Stimulated activated CD8-positive, alpha-beta memory T cell treated with anti-CD3 and anti-CD28 coated beads, Interleukin-12 subunit alpha, Interleukin-12 subunit beta, amount 100 ng/mL, for 4 hours (primary cell): ENCODE results near the gene AHCYL1.

Source experiments
- DNase-seq: peaks from one replicate; pipeline ENCODE4 v3.0.0-alpha.2; 2020; ENCODE audit warnings: low read depth

The AHCYL1 gene

DNA sequence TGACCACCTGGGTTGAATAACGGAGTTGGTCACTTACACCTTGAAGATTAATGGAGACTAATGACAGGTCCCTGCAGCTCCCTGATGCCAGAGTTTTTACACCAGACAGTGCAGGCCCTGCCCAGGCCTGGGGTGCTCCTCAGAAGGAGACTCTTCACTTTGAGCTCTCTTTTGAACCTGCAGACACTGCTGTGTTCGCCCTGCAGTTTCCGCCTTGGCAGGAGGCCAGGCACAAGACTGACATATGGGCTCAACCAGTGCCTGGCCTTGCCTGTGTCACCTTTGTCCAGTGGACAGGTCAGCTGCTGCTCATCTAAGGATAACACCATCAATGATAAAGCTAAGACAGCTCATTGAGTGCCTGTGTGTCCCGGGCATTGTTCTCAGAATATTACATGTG lies 55.1 kb downstream of the AHCYL1 start:
- DNase-seq = no peak

DNA sequence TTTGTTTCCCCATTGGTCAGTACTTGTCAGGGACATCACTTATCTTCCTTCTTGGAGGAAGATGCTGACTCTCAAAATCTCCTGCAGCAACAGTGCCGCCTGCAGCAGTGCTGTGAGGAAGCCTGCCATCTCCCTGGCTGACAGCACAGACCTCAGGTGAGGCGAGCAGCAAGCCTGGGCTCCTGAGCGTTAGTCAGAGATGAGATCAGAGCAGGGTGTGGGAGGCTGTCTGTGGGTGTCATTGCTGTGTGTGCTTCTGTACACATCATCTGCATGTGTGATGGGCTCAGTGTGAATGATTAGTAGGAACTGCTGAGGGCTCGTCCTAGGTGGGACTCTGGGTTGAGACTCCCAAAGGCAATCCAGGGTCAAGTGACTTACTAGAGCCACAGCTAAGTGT lies 56.0 kb downstream of the AHCYL1 start:
- no peak for DNase-seq

DNA sequence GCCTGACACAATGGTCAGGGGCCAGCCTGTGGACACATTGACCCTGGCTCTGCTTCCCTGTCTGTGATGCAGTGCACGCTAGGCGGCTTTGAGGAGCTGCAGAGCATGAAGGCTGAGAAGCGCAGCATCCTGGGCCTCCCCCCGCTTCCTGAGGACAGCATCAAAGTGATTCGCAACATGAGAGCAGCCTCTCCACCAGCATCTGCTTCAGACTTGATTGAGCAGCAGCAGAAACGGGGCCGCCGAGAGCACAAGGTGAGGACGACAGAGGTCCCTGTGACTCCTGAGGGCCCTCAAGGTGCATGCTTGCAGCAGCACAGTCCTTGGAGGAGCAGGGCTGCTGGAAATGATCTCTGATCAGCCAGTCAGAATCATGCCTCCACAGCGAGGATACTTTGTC lies 58.5 kb downstream of the AHCYL1 start:
- no peak for DNase-seq

DNA sequence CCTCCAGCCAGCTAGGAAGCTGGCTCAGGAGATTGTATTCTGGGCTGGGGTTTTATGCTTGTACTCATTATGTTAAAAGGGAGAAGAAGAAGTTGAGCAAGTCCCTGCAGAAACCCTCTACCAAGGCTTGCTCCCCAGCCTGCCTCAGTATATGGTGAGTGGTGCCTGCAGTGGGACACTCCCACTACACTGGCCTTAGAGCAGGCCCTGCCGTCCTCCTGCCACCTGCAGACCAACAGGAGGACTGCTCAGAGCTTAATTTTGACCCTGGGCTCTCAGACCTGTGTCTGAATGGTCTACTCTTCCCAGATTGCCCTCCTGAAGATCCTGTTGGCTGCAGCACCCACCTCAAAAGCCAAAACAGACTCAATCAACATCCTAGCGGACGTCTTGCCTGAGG lies 62.9 kb downstream of the AHCYL1 start:
- DNase-seq = no peak

DNA sequence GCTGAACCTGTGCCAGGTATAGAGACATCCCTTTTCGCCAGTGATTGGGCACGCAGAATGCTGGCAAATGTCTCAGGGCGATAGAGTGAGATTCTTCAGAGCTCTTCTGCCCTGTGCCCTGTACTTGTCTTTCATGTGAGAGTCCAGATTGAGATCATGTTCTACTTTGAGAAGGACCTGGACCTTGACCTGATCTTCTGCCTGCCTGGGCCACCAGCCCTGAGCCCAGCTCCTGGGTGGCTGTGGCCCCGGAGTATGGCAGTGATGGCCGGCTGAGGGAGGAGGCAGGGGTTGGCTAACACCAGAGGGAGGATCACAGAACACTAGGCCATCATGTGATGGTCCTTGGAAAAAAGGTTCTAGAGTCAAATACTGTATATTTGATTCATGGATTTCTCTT lies 63.7 kb downstream of the AHCYL1 start:
- DNase-seq = no peak

DNA sequence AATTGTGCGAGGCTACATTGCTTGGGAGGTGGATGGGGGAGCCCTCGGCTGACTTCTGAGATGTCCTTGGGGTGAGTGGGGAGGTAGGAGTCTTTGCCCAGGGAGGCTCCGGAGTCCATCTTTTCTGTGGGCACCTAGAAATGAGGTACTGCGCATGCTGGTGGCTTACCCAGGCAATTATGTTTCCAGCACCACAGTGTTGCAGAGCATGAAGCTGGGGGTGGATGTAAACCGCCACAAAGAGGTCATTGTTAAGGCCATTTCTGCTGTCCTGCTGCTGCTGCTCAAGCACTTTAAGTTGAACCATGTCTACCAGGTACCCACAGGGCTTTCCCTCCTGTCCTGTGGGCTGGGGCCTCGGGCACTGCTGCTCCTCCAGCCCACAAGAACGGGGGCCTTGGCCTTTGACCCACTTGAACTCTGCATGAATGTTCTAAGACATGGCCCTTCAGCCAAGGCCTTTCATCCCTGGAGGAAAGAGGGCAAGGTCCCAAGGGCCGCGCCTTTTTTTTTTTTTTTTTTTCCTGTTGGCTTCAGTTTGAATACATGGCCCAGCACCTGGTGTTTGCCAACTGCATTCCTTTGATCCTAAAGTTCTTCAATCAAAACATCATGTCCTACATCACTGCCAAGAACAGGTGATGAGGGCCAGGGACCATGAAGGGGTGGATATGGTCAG lies 64.5 kb downstream of the AHCYL1 start:
- DNase-seq = no peak

DNA sequence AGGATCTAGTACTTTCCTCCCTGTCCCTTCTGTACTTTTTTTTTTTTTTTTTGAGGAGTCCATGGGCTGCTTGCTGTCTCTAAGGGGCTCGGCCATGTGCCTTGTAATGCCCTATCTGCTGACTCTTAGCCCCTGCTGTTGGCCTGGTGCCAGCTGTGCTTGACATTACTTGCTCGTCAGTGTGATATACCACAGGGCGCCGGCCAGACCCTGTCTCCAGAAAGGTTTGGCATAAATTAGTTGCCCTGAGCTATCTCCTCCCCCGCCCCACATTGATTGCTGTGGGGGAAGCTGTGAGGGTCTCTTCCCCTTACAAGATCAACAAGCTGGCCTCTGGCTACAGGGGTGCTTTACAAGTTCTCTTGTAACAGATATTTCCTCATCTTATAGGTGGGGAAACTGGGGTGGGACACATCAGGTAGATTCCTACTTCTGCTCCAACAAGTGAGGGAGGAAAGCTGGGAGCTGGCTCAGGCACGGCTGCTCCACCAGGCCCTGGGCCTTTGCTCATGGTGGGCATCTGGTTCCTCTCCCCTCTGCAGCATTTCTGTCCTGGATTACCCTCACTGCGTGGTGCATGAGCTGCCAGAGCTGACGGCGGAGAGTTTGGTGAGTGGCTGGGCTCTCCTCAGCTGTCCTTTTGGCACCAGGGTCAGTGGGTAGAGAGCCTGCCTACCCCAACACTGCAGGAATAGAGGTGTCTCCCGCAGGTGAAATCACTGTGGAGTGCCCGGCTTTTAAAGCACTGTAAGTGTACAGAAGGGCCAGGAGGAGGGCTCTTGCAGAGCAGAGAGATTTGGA lies 65.4 kb downstream of the AHCYL1 start:
- DNase-seq = no peak

DNA sequence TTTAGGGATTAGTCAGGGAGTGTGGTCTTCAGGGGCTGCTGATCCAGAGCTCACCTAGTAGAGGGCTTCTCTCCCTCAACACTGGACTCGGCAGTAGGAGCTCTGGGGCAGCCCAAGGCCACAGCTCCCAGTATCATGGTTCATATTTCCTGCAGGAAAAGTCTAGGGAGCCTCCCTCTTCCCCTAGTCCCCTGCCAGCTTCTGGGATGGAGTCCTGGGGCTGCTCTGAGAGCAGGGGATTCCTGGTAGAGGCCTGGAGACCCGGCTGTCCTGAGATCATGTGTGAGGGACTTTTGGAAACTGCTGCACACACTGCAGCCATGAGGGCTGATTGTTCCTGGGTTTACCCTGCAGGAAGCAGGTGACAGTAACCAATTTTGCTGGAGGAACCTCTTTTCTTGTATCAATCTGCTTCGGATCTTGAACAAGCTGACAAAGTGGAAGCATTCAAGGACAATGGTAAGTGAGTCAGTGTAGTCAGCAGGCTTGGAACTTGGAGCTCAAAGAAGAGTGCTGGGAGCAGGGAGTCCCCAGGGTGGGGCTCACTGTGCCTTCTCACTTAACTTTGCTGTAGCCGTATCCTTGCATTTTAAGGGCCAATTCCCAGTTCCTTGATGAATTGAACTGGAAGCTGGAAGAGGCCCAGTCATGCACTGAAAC lies 66.2 kb downstream of the AHCYL1 start:
- no peak for DNase-seq

DNA sequence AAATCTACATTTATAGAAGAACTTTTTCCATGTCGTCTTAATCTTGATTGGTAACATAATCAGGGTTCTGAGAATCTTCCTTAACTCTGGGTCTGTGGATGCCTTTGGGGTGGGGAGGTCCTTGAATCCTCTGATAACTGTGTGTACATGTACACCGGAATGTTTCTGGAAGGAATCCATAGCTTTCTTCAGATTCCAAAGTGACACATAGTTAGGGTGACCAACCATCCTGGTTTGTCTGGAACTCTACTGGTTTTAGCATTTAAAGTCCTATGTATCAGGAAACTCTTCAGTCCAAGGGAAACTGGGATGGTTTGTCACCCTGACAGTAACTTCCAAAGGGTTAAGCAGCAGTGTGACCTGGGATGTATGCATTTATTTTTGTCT lies 66.7 kb downstream of the AHCYL1 start:
- DNase-seq = no peak

DNA sequence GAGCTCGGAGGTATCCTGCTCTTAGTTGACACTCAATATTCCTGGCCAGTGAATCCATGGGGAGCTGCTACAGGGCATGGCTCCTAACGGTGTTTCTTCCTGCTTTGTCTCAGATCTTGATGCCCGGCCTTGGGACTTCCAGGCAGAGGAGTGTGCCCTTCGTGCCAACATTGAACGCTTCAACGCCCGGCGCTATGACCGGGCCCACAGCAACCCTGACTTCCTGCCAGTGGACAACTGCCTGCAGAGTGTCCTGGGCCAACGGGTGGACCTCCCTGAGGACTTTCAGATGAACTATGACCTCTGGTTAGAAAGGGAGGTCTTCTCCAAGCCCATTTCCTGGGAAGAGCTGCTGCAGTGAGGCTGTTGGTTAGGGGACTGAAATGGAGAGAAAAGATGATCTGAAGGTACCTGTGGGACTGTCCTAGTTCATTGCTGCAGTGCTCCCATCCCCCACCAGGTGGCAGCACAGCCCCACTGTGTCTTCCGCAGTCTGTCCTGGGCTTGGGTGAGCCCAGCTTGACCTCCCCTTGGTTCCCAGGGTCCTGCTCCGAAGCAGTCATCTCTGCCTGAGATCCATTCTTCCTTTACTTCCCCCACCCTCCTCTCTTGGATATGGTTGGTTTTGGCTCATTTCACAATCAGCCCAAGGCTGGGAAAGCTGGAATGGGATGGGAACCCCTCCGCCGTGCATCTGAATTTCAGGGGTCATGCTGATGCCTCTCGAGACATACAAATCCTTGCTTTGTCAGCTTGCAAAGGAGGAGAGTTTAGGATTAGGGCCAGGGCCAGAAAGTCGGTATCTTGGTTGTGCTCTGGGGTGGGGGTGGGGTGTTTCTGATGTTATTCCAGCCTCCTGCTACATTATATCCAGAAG lies 69.2 kb downstream of the AHCYL1 start:
- peak; percentile 36 for DNase-seq

DNA sequence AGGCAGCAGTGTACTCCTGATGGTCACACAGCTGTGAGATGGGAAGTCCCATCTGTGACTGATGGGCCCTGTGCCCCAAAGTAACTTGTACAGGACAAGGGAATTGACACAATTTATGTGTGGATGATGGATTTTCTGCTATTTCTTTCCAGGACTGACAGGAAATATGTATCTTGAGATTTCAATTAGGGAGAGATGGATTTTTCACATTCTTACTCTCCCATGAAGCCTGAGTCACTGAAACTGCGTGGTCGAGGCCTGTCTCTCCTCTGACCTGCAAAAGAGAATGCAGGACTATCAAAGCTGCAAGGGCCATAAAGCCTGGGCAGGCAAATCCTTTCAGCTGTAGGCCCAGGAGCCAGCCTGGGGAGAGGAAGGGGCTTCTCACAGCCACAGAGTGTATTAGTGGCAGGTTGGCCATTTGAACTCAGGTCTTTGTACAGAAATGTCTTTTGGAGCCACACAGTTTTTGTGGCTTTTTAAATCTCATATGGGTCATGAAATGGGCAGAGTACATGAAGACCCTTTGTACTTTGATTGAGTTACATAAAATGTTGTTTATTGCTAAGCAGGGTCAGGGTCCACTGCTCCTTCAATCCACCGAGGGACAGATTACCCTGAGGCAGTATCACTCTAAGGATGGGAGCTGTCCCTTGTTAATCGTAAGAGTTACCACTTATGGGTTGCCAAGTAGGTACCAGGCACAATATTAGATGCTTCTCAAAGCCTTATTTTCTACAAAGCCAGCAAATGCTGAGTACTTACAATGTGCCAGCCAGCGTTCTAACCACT lies 71.1 kb downstream of the AHCYL1 start:
- DNase-seq = no peak

DNA sequence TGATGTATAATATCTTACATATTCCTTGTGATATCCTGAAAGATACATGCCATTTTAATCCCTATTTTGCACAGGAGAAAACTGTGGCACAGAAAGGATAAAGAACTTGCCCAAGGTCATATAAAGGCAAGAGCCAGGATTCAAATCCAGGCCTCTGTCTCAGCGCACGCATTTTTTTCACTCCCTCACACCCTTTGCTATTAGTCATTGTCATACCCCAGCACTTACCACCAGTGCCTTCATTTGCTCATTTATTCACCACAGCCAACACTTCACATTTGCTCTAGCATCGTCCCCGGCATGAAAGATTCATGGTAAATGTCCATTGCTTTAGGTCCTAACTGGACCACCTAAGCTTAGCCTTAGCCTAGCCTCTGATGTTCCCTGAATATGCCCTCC lies 71.7 kb downstream of the AHCYL1 start:
- DNase-seq = no peak

DNA sequence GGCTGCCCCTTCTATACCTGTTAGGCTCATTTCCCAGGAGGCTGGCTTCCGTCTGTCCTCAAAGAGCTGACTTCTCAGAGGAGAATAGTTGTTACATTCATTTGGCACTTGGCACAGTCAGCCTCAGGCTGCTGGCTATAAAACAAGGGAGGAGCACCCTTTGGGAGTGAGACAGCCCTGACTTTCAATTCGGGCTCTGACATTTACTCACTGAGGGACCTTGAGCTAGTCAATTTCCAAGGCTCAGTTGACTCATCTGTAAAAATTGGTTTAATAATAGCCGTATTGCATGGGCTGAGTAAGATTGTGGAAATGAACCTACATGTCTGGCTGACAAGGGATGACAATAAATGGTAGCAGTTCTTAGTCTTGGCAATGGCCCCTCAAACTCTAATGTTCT lies 72.2 kb downstream of the AHCYL1 start:
- no peak for DNase-seq

DNA sequence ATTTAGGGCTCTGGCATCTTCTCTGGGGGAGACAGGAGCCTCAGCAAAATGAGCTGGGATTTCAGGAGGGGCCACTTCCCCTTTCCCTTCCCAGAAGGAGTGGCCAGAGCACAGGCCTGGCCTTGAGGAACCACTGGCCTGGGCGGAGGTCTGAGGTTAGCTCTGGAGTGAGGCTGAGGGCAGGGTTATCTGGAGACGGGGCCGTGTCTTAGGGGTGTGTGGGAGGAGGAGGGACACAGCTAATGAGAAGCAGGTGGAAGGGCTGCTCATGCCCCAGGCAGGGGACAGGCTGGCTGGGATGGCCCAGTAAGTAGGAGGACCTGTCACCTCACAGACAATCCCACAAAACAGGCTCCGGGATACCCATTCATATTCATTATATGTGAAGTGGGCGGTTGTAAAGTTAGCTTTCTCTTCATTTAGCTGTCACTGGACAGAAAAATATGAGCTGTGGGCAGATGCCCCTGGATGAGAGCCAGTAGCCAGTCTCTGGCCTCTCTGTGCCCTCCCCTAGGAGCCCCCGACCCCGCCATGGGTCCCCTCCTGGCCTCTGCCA lies 73.5 kb downstream of the AHCYL1 start:
- no peak for DNase-seq

DNA sequence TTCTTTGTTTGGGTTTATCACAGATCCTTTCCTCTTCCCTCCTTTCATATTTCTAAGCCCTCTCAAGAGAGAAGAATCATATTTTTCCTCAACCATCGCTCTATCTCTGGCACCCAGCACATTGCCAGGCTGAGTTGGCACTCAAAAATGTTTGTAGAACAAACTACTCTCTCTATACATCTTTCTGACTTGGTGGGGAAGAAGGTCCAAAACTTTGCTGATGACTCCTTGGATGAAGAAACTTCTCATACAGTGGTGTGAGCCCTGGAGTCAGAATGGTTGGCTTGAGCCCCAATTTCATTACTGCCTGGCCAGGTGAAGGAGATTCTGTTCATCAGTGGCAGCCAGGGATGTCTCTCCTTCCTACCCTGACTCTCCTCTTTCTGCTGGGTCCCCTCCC lies 74.0 kb downstream of the AHCYL1 start:
- DNase-seq = no peak

DNA sequence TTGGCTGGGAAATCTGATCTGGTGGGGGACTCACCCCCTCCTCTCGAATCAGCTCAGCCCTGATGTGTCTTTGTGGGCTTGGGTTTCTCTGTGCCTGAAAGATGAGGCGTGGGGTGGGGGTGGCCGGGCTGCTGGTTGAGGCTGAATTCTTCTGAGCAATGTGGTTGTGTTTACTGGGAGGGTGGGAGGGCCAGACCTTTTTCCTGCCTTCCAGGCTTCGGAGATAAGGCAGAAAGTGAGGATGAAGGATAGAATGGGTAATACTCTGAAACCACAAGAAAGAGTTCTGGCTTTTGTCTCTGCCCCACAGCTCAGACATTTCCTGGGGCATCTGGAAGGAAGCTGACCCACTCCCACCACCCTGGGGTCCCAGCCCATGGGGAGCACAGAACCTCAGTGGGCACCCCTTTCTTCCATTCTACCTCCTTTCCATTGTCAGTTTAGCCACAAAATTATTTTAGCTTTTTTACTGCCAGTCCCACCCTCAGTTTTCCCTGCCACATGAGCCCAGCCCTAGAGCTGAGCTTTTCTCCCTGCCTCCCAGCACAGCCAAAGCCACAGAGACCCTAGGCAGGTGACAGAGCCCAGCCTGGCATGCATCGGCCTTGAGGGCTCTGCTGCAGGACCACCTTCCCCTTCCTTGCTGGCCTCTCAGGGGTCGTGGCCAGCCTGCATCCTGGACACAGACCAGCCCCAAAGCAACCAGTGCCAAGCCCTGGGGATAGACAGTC lies 74.7 kb downstream of the AHCYL1 start:
- DNase-seq = no peak

DNA sequence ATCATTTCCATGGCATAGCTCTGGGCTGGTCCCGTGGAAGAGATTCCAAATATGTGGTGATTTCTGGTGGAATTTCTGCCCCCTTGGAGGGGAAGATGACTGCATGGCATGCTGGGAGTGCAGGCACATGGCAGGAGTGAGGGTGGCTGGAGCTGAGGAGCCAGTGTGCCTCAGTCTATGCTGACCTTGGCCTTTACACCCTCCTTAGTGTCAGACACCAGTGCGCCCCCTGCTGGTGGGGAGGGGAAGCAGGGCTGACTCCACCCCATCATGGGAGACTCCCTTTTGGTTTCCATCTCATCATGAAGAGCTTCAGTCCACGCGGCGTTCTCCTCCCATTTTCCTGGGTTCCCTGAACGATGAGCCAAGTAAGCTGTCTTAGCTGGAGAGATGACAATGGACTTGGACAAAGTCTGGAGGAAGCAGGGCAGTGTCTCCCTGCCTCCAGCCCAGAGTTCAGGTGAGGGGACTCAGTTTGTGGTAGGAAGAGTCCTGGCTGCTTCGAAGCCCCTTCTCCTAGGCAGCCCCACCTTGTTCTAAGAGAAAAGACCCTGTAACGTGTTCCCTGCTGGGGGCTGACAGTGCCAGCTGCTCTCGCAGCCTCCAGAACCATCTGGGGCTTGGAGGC lies 75.6 kb downstream of the AHCYL1 start:
- peak; percentile 34 for DNase-seq

DNA sequence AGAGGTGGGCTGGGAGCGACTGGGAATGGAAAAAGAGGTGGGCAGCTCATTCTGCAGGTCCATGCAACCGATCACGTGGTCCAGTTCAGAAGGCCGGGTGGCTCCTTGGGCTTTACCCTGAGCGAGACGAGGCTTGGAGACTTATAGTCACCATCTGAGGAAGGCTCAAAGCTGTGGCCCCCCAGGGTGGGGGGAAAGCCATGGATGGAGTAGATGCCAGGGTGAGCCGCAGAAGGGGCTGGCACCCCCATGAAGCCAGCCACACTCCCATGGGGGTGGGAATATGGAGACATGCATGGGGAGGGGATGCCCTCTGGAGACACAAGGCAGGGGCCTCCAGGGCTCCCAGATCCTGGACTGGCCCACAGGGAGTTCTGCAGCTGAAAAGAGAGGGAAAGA lies 76.1 kb downstream of the AHCYL1 start:
- no peak for DNase-seq

DNA sequence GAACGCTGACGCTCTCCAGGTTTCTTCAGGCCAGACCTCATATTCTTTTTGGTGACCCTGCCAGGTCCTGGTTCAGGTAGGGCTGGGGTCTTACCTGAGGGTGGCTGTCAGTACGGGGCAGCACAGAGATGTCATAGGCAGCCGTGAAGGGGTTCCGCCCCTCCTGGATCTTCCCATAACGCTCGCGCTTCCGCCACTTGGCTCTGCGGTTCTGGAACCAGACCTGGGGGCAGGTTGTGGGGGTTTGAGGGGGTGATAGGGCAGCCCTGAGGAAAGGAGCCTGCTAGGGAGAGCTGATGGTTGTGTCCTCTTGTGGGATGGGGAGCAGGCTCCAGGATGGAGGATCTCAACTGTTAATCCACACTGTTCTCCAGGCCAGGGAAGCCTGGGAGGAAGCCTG lies 76.8 kb downstream of the AHCYL1 start:
- no peak for DNase-seq

DNA sequence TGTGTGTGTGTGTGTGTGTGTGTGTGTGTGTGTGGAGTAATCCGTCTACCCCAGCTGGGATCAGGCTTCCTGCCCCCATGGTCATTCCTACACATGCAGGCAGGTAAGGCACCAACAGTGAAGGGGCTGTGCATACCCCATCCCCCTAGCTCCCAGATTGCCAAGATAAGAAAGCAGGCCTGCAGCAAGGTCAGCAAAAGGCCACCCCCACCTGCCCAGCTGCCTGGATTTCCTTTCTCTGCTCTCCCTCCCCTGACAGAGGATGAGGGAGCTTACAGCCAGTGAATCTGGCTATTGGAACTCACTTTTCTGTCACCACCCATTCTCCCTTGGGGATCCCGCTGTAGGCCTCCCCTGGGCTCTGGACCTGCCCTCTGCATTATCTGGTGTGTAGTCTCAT lies 78.0 kb downstream of the AHCYL1 start:
- DNase-seq = no peak
